ENCODE results near the gene CCDC57.
"Not testable (repeated sequence)": the region's sequence is repeated elsewhere in the genome, so short reads cannot be mapped to it uniquely, and the experiment has no call there.

The CCDC57 gene, protein sequence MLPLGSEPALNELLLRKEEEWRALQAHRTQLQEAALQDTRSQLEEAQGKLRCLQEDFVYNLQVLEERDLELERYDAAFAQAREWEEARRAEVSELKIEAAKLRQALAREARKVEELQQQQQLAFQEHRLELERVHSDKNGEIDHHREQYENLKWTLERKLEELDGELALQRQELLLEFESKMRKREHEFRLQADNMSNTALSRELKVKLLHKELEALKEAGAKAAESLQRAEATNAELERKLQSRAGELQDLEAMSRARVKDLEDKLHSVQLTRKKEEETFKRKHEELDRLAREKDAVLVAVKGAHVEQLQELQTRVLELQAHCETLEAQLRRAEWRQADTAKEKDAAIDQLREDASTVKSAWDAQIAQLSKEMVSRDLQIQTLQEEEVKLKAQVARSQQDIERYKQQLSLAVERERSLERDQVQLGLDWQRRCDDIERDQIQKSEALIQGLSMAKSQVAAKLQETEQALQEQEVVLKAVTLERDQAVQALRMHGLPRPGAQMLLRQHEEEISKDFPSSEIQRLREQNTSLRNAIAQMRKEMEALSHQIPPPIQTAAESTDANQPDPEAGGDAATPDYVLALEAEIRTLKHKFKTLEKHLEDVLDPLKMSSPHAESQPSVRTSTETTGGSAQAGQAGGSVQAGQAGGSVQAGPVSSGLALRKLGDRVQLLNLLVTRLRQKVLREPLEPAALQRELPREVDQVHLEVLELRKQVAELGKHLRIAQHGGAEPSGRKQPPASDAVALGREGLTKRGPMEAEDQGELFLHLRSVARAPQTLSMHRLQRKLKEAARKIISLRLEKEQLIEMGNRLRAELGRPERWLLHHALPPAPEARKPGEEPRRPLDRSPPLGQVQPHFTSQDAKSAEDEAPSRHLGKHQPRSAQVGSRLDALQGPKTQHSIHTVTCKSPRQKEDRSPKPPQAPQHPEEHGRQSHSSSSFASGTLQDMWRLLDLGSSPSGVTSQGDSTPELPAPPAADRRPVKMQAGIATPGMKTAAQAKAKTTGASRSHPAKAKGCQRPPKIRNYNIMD

DNA sequence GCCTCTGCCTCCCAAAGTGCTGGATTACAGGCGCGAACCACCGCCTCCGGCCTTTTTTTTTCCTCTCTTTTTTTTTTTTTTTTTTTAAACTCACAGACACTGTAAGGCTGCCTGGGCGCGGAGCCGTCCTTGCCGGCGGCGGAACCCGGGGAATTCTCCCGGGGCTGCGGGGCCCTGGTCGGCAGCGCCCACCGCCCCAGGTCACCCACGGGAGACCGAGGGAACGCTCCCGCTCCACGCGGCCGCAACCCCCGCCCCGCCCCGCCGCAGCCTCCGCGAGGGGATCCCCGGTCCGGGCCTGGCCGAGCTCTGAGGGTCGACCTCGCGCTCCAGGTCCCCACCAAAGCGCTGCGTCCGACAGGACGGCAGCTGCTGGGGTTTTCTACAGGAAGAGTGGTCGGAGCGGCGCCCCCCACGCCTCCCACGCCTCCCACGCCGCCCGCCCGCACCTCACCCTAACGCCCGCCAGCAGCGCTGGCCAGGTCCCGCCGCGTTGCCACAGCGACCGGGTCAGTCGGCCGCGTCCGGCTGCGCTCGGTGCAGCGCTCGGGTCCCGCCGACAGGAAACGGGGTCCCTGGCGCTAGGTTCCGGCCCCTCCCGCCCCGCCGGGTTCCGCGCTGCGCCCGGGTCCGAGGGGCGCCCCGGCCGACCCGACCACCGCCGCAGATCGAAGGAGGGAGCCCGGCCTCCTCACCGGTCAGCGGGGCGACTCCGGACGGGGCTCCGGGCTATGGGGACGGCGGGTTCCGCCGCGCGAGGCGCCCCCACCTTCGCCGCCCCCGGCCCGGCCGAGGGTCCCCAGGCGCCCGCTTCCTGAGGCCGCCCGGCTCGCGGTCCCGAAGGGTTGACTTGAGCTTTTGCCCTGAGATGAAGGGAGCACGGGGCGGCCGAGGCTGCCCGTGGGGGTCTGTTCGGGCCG is at the start of gene CCDC57:
Gene CCDC57, minus strand, starts transcription at position 512 of the 920 bp plus-strand sequence. CDS start 10,898 bp downstream, outside the sequence.
- peak; percentile 95 for DNase-seq (ENCODE audit: low spot score)

DNA sequence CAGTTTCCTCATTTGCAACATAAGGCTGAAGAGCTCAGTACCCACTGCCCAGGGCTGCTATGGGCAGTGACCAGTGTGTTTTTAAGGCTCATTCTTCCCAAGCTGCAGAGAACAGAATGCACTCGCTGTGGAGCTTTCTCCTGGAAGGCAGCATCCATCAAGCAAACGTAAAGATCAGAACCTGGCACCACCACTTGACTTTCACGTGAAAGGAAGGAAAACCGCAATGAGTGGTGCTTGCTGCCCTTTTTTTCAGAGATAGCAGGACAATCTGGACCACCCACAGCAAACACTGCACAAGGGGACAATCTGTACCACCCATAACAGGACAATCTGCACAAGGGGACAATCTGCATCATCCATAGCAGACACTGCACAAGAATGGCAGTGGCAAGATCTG is 49.7 kb upstream of the CCDC57 start:
- DNase-seq (ENCODE audit: low spot score), result no peak

DNA sequence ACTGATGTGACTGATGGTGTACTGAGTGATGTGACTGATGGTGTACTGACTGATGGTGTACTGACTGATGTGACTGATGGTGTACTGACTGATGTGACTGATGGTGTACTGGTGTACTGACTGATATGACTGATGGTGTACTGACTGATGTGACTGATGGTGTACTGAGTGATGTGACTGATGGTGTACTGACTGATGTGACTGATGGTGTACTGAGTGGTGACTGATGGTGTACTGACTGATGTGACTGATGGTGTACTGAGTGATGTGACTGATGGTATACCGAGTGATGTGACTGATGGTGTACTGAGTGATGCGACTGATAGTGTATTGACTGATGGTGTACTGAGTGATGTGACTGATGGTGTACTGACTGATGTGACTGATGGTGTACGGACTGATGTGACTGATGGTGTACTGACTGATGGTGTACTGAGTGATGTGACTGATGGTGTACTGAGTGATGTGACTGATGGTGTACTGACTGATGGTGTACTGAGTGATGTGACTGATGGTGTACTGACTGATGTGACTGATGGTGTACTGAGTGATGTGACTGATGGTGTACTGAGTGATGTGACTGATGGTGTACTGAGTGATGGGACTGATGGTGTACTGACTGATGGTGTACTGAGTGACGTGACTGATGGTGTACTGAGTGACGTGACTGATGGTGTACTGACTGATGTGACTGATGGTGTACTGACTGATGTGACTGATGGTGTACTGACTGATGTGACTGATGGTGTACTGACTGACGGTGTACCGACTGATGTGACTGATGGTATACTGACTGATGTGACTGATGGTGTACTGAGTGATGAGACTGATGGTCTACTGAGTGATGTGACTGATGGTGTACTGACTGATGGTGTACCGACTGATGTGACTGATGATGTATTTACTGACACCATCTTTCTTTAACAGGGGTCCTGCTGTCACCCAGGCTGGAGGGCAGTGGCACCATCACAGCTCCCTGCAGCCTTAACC is 47.6 kb upstream of the CCDC57 start:
- not testable (repeated sequence) for DNase-seq (ENCODE audit: low spot score)

DNA sequence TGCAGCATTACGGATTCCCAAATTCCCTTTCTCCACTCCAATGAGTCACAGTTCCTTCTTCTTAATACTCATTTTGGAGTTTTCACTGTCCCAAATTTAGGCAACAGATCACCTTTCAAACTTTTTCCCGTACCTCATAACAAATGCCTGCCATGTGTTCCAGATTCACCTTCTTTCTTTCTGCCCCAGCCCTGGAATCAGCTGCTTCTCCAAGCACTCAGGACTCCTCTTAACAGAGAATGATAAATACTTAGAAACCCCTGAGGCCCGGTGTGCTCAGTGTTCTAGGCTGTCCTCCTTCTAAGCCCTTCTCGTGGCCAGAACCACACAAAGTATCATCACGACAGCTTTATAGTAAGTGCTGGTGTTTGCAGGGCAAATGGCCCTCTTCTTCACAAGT is 45.9 kb upstream of the CCDC57 start:
- no peak for DNase-seq (ENCODE audit: low spot score)

DNA sequence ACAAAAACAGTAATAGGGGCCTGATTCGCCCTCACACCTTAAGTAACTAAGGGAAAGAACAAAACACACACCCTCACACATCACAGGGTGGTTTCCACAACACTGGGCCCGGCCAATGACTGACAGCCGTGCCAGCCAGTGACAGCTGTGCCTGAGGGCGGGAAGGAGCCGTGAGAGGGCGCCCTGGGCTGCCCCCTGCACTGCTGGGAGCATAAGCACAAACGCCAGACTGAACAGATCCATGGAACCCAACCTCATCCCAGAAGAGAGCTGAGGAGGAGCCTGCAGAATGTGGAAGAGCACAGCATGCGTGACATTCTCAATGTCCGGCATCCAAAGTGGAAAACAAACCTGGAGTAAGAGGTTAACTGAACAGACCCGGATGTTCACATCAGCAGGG is 44.8 kb upstream of the CCDC57 start:
- DNase-seq (ENCODE audit: low spot score), result no peak

DNA sequence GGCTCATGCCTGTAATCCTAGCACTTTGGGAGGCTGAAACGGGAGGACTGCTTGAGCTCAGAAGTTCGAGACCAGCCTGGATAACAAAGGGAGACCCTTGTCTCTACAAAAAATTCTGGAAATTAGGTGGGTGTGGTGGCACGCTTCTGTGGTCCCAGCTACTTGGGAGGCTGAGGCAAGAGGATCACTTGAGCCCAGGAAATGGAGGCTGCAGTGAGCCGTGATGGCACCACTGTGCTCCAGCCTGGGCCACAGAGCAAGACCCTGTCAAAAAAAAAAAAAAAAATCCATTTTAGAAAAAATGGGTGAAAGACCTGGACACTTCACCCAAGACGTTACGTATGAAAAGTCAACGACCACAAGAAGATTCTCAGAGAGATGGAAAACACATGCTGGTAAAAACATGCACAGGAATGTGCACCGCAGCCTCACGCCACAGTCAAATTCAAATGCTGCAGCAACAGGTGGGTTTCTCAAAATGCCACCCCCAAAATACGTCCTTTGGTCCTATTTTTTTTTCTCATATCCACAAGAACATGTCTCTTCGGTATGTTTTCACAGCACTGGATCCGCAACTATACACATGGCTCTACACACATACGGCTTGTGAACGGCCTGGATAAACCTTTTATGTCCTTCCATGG is 43.7 kb upstream of the CCDC57 start:
- DNase-seq (ENCODE audit: low spot score), result no peak

DNA sequence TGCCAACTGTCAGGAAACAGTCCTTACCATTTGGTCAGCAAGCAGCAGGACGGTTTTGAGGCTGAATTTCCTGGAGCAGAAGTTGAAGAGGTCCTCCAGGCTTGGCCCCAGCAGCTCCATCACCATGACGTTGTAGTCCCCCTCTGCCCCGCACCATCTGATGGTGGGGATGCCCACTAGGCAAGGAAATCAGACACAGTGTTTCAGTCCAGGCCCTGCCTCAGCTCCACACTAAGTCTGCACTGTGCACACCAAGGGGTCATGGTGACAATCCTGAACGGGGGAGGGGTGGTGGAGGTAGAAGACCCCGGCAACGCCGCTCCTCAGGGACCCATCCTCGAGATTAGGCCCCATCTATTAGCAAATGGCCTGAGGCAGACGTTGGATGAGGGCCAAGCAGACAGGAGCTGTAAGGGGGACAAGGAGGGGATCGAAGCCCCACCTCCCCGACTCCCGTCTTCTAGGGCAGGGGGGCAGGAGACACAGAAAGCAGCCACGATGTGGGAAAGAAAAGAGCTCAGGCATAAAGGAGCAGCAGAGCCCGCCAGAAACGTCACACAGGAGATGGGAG is 42.8 kb upstream of the CCDC57 start:
- no peak for DNase-seq (ENCODE audit: low spot score)

DNA sequence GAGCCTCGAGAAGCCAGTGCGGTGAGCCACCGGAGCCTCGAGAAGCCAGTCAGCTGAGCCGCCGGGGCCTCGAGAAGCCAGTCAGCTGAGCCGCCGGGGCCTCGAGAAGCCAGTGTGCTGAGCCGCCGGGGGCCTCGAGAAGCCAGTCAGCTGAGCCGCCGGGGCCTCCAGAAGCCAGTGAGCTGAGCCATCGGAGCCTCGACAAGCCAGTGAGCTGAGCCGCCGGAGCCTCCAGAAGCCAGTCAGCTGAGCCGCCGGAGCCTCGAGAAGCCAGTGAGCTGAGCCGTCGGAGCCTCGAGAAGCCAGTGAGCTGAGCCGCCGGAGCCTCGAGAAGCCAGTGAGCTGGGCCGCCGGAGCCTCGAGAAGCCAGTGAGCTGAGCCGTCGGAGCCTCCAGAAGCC is 42.1 kb upstream of the CCDC57 start:
- DNase-seq (ENCODE audit: low spot score), result not testable (repeated sequence)

DNA sequence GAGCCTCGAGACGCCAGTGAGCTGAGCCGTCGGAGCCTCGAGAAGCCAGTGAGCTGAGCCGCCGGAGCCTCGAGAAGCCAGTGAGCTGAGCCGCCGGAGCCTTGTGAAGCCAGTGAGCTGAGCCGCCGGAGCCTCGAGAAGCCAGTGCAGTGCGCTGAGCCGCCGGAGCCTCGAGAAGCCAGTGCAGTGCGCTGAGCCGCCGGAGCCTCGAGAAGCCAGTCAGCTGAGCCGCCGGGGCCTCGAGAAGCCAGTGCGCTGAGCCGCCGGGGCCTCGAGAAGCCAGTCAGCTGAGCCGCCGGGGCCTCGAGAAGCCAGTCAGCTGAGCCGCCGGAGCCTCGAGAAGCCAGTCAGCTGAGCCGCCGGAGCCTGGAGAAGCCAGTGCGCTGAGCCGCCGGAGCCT is 41.5 kb upstream of the CCDC57 start:
- not testable (repeated sequence) for DNase-seq (ENCODE audit: low spot score)

DNA sequence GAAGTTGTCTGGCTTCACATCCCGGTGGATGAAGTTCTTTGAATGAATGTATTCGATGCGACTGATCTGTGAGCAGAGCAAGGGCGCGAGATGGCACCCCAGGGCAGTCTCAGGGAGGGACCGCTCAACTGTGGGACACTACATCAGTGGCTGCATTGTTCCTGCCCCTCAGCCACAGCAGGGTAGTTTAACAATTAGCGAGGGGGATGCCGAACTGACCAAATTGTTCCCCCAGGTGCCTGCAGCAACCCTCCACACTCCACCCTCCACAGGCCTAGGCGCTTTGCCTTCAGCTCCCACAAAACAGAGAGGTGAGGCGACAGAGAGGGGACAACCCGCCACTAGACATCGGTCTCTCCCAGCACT is 40.5 kb upstream of the CCDC57 start:
- DNase-seq (ENCODE audit: low spot score), result no peak

DNA sequence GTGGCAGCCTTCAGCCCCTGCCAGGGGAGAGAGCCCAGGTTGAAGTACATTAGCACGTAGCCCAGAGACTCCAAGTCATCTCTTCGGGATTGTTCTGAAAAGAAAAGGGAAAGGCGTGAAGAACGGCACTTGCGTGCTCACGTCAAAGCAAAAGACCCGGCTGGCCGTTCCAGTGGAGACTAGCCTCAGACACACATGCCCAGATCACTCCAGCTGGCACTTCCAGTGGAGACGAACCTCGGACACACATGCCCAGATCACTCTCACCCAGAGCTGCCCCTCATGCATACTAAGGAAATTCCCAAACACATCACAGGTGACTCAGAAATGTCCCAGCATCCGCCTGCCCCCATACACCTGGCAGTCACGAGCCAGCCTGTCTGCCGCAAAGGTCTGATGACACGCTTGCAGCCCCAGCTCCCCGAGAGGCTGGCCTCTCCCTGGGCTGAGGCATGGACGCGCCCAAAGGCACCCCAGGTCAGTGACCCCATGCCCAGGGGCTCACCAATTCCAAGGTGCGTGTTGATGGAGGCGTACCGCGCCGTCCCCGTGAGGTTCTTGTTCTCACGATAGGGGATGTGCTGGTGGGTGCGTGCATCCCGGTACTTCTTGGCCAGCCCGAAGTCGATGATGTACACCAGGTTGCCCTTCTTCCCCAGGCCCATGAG is 40.0 kb upstream of the CCDC57 start:
- DNase-seq (ENCODE audit: low spot score), result no peak

DNA sequence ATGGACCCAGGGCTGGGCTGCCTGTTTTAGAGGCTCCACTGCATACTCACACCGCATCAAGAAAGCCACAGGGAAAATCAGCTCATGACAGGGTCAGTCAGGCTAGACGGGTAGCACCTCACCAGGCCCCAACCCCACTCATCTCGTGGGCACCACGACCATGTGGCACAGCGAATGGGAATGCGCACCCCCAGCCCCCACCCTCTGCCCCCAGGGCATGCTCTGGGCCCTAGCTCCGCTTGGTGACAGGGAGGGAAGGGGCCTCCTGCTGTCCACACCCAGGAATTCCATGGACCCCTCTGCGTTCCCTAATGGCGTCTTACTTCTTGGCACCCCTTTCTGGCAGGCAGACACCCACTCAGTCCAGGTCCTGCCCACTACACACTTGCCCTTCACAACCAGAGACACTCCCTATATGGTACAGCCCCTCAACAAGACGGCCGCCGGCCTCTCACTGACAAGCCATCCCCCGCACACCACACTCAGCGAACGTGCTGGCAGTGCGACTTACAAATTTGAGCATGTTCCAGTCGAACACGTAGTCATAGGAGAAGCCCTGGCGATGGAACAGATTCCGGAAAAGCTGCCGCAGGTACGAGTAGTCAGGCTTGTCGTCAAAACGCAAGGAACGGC is 38.3 kb upstream of the CCDC57 start:
- no peak for DNase-seq (ENCODE audit: low spot score)

DNA sequence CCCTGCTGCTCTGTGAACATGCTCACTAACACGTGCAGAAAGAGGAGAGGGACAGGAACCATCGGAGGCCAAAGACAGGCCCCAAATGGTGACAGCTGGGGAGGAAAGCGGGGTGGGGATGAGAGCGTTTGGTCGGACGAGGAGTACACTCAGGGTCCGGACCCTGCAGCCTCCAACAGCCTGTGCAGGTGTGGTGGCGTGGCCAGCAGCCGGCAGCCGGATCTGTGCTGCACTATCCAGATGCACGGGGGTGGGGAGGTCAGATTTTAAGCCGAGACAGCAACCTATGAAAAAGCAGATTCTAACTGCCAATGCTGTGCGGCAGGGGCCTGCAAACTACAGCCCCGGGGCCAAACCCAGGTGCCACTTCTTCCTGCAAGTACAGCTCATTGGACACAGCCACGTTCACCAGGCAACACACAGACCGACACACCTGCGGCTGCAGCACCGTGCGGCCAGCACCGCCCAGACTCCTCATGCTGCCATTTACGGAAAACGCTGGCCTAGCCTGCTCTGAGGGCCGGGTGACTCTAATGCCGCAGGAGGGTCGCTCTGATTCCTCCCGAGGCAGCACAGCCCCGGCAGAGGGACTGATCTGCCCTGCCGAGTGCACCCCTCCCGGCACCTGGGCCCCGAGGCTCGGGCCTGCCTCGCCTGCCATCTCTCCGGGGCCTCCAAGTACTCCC is 37.4 kb upstream of the CCDC57 start:
- no peak for DNase-seq (ENCODE audit: low spot score)

DNA sequence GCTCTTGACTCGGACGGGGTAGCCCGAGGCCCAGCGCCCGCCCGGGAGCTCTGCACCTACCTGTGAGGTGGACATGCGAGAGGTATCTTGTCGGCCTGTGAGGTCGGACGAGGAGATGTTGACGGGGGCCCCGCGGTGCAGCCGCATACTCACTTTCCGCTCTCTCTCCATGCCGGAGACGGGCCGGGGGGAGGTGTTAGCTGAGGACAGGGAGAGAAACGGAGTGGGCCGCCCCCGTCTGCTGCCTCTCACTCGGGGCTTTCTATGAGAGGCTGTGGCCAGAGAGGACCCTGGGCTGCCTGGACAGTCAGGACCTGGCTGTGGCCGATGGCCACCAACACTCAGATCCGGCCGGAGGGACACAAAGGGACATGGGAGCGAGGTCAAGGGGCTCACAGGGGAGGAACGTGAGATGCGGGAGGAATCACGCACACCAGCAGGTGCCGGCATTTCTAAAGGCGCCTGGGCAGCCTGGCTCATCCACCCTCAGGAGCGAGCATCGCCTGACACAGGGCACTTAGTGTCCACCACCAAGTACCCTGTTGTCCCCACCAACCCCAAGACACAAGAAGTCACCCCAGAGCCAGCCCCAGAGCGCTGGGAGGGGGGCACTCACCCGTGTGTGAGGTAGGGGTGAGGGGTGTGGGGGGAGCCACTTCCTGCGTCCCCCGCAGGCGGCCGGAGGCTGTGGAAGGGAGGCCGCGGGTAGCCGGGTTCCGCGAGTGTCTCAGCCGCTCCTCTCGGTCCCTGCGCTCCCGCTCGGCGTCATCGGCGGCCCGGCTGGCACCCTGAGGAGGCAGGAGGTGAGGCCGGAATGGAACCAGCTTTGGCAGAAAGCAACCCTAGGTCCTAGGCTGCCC is 36.4 kb upstream of the CCDC57 start:
- no peak for DNase-seq (ENCODE audit: low spot score)

DNA sequence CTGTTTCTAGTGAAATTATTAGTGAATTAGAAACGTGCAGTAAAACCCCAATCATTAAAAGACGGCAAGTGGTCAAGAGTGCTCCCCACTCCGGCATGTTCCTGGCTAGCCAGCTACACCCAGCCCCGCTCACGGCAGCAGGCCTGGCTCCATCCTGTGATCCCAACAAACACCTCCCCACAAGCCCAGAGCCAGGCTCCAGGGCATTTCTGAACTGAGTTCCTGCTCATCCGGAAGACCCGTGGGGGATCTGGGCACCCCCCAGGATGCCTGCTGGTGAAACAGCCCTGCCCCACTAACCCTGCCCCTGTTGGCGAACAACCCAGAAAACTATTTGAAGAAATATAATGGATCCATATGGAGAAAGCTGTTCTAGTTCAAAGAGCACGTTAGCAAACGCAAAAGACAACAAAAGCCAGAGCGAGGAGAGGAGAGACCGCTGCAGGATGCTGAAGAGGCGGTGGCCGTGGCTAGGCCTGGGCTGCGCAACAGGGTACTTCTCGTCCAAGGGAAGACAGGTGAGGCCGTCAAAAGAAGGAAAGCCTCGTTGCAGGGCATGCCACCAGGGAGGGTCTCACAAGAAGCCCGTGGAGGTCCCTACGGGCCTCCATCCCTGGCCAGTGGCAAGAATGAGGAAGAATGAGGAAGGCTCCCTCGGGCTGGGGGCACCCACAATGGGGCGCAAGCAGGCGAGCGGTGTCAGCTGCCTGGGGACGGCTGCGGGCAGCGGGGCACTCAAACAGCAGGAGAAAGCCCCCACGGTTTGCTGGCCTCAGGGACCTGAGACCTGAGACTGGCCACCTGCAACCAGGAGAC is 35.4 kb upstream of the CCDC57 start:
- no peak for DNase-seq (ENCODE audit: low spot score)

DNA sequence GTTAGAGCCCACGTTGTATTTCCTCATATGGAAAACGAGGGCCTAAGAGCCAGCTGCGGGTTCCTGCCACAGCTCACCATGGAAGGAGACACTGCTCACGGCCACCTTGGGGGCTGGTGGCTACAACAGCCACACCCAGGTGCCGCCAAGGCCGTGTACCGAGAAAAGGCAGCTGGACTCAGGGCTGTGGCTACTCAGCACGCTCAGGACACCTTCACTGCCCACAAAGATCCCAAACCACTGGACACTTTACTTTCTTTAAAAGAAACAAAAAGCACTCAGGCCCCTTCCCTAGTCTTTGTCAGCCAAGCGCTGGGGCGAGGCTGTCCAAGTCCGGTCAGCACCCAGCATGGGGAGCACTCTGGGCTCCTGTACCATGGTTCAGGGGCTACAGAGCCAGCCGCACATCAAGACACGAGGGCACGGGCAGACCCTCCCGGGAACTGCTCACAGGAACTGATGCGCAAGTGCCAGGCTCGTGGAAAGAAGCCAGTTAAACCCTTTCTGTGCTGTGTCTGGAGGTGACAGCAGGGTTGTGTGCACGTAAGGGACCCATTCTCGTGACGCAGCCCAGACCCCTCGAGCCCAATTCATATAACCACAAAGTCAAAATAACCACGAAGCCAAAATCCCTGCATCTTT is 34.7 kb upstream of the CCDC57 start:
- no peak for DNase-seq (ENCODE audit: low spot score)

All from ecto neural progenitor cell (in vitro differentiated cells).